Liver (tissue), 9 donors: ENCODE data around the gene ANTXR2. TPM values are rescaled to one million over a fixed set of nuclear protein-coding genes. Genes with fewer than 3 reads are reported as not detected.

ENCODE experiments used
- DNase-seq: peaks from one replicate; pipeline ENCODE4 v3.0.0-alpha.2; 2017; ENCODE audit warnings: low spot score
- H3K27ac ChIP-seq, 2 donors: one replicate each; pipeline ENCODE4 v1.7.0; 2013; ENCODE audit warnings: inconsistent platforms in 2 of 2, low read length in 2 of 2, control low read depth in 1 of 2, low read depth in 1 of 2, mild to moderate bottlenecking in 1 of 2
- H3K27me3 ChIP-seq, 4 donors: one replicate each; pipeline versions ENCODE4 v1.6.1 to v1.7.0; 2013; ENCODE audit warnings: low read length in 3 of 4, inconsistent platforms in 1 of 4, mild to moderate bottlenecking in 1 of 4, moderate library complexity in 1 of 4; ENCODE audit not compliant: control insufficient read depth in 4 of 4, insufficient read depth in 4 of 4
- H3K36me3 ChIP-seq, 4 donors: one replicate each; pipeline versions ENCODE4 v1.6.1 to v1.7.0; 2013; ENCODE audit warnings: low read length in 3 of 4, mild to moderate bottlenecking in 3 of 4, low read depth in 1 of 4, moderate library complexity in 1 of 4; ENCODE audit not compliant: control insufficient read depth in 4 of 4, insufficient read depth in 3 of 4
- H3K4me1 ChIP-seq, 4 donors: one replicate each; pipeline versions ENCODE4 v1.6.1 to v1.7.0; 2013; ENCODE audit warnings: low read length in 3 of 4, mild to moderate bottlenecking in 3 of 4, moderate library complexity in 1 of 4; ENCODE audit not compliant: control insufficient read depth in 4 of 4, insufficient read depth in 4 of 4
- H3K4me3 ChIP-seq, 3 donors: one replicate each; pipeline versions ENCODE4 v1.6.1 to v1.7.0; 2013; ENCODE audit warnings: low read length in 3 of 3, control low read depth in 1 of 3, low read depth in 1 of 3, mild to moderate bottlenecking in 1 of 3
- H3K9ac ChIP-seq, 2 donors: one replicate each; pipeline ENCODE4 v1.7.0; 2013; ENCODE audit warnings: low read length in 2 of 2, mild to moderate bottlenecking in 2 of 2, moderate library complexity in 2 of 2, control low read depth in 1 of 2, low read depth in 1 of 2
- H3K9me3 ChIP-seq, 4 donors: one replicate each; pipeline versions ENCODE4 v1.6.1 to v1.7.0; 2013; ENCODE audit warnings: low read length in 3 of 4; ENCODE audit not compliant: control insufficient read depth in 4 of 4
- ATF3 ChIP-seq: IDR thresholded peaks from 2 replicates; pipeline ENCODE4 v1.6.1; 2016; ENCODE audit warnings: antibody characterized with exemption
- CTCF ChIP-seq: fragments of 150-350 bp; IDR thresholded peaks from 2 replicates; pipeline ENCODE4 v1.5.1; 2017; ENCODE audit warnings: improper control_type of control experiment, low read depth, low read length; ENCODE audit not compliant: missing input control
- EGR1 ChIP-seq, 2 donors: IDR thresholded peaks; 2 replicates each; pipeline ENCODE4 v1.6.1; 2016 to 2018; ENCODE audit warnings: antibody characterized with exemption in 2 of 2, low read depth in 2 of 2
- FOXA1 ChIP-seq: IDR thresholded peaks from 2 replicates; pipeline ENCODE4 v1.6.1; 2016; ENCODE audit warnings: antibody characterized with exemption
- FOXA2 ChIP-seq: IDR thresholded peaks from 2 replicates; pipeline ENCODE4 v1.6.1; 2016; ENCODE audit warnings: antibody characterized with exemption
- GABPA ChIP-seq, 2 donors: IDR thresholded peaks in 1 of 2; conservative IDR thresholded peaks in 1 of 2; 2 replicates each; pipeline ENCODE4 v1.6.1; 2016; ENCODE audit warnings: antibody characterized with exemption in 2 of 2, mild to moderate bottlenecking in 1 of 2, moderate library complexity in 1 of 2
- HNF4A ChIP-seq, 2 donors: conservative IDR thresholded peaks; 2 replicates each; pipeline ENCODE4 v1.6.1; 2016; ENCODE audit warnings: antibody characterized with exemption in 2 of 2, mild to moderate bottlenecking in 2 of 2
- NR2F2 ChIP-seq: IDR thresholded peaks from 2 replicates; pipeline ENCODE4 v1.6.1; 2016; ENCODE audit warnings: antibody characterized with exemption
- RAD21 ChIP-seq, 2 donors: IDR thresholded peaks; 2 replicates each; pipeline ENCODE4 v1.6.1; 2016; ENCODE audit warnings: antibody characterized with exemption in 2 of 2, mild to moderate bottlenecking in 2 of 2
- REST ChIP-seq: IDR thresholded peaks from 2 replicates; pipeline ENCODE4 v1.6.1; 2016; ENCODE audit warnings: antibody characterized with exemption, mild to moderate bottlenecking
- TAF1 ChIP-seq: conservative IDR thresholded peaks from 2 replicates; pipeline ENCODE4 v1.6.1; 2016; ENCODE audit warnings: antibody characterized with exemption, mild to moderate bottlenecking
- polyA plus RNA-seq, 2 donors: library from polyadenylated mRNA; stranded (reverse) in 1 of 2; unstranded in 1 of 2; fragments of 200-250 nt in 1 of 2; fragments of >200 nt in 1 of 2; fragmentation: Nextera tagmentation in 1 of 2; extraction: Ambion mirVana in 1 of 2; gene quantifications; one replicate each; pipeline versions ENCODE4 v1.2.1 to v1.2.3, GENCODE V29; 2013 to 2015
- total RNA-seq, 2 donors: library from RNA; depleted of rRNA; stranded (reverse); fragments of >200 nt; gene quantifications; one replicate each; pipeline ENCODE4 v1.2.3, GENCODE V29; 2014
- TF ChIP-seq, protein P1 (sequence below): IDR thresholded peaks from 2 replicates; pipeline ENCODE4 v1.6.1; 2016; ENCODE audit warnings: antibody characterized with exemption
- donor health status: healthy.
- donor health status: healthy.
- donor health status: healthy.
- donor health status: healthy.
- donor health status: healthy.

ANTXR2 gene
- total and polyA plus RNA-seq, 4 donors: 16.1 to 30.5 (median 21.3) TPM

DNA sequence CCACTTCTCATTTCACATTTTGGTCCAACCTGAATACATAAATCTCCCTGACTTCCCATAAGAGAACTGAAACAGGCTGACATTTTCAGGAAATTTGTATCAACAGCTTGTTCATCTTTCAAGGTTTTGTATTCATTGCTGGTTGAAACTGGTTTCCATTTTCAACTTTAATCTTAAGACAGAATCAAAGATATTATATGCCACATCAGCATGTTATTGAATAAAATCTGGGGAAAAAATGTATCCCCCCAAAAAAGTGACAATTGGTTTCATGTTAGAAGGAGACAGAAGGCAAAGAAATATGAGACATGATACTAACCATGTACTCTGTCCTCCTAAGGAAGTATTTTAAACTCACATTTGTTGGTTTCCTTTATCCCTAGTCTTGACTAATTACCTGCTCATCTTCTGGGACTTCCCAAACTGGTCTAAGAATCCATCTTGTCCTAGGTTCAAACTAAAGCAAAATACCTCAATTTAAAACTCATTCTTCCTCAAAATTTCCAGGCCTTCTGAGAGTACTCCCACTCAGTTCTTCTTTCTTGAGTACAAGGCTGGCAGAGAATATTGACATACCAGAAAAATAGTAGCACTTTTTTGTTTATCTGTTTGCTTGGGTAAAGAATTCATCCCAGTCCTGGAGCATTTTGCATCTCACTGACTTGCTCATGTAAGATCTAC, 3.1 kb upstream of the ANTXR2 start:
- no peaks in the 10 kb centered on the region for H3K36me3 ChIP-seq
- no peak overlapping the region for H3K9ac ChIP-seq
- no peaks in the 10 kb centered on the region for H3K27me3 ChIP-seq
- no peaks in the 10 kb centered on the region for H3K9me3 ChIP-seq
- no peak overlapping the region for H3K27ac ChIP-seq
- no peak for DNase-seq
- TF ChIP-seq, protein P1, sequence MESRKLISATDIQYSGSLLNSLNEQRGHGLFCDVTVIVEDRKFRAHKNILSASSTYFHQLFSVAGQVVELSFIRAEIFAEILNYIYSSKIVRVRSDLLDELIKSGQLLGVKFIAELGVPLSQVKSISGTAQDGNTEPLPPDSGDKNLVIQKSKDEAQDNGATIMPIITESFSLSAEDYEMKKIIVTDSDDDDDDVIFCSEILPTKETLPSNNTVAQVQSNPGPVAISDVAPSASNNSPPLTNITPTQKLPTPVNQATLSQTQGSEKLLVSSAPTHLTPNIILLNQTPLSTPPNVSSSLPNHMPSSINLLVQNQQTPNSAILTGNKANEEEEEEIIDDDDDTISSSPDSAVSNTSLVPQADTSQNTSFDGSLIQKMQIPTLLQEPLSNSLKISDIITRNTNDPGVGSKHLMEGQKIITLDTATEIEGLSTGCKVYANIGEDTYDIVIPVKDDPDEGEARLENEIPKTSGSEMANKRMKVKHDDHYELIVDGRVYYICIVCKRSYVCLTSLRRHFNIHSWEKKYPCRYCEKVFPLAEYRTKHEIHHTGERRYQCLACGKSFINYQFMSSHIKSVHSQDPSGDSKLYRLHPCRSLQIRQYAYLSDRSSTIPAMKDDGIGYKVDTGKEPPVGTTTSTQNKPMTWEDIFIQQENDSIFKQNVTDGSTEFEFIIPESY: no peak
- TF ChIP-seq HNF4A (conservative IDR thresholded peaks at IDR 0.05): no peak
- TF ChIP-seq RAD21 (IDR thresholded peaks at IDR 0.05): no peak
- TF ChIP-seq EGR1 (IDR thresholded peaks at IDR 0.05; ENCODE audit: low read depth in 2 of 2): no peak
- no peak for TF ChIP-seq REST
- TF ChIP-seq TAF1: no peak
- no peak for TF ChIP-seq CTCF
- no peak for TF ChIP-seq FOXA2
- H3K4me1 ChIP-seq: peaks cover 0 to 6% (median 3%) of the 10 kb centered on the region in 4 donors
- H3K4me3 ChIP-seq: no peak overlapping the region

DNA sequence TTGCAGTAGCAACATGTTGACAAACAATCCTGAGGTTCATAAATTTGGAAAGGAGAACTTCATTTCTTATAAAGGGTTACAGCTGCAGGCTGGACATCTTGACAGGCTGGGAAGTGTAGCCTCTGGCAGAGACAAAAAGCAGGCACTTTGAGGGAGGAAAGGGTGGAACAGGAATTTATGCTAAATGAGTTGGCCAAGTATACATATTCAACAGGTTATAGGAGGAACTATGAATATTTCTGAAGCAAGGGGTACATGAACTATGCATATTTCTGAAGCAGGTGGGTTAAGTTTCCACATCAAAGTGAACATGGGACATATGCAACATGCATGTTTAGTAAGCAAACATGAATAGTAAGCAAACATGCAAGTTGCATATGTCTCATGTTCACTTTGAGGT, 1.6 kb upstream of the ANTXR2 start:
- Histone ChIP-seq H3K36me3 (no peaks in the 10 kb centered on the region), H3K27ac (no peak overlapping the region), H3K9me3 (no peaks in the 10 kb centered on the region), H3K9ac (no peak overlapping the region), H3K4me1 (peaks cover 0 to 20% (median 15%) of the 10 kb centered on the region in 4 donors), H3K4me3 (no peak overlapping the region), H3K27me3 (no peaks in the 10 kb centered on the region)
- no peak for TF ChIP-seq HNF4A (conservative IDR thresholded peaks at IDR 0.05)
- TF ChIP-seq ATF3: no peak
- no peak for TF ChIP-seq GABPA (IDR thresholded peaks at IDR 0.05 in 1 of 2, conservative IDR thresholded peaks at IDR 0.05 in 1 of 2)
- no peak for TF ChIP-seq REST
- TF ChIP-seq FOXA1: no peak
- TF ChIP-seq CTCF: no peak
- TF ChIP-seq NR2F2: no peak
- no peak for TF ChIP-seq EGR1 (IDR thresholded peaks at IDR 0.05; ENCODE audit: low read depth in 2 of 2)
- no peak for DNase-seq
